ENCODE results near the gene CTIF.

Gene CTIF

GRCh38 chr18:48615566-48616401 is 77.0 kb downstream of the CTIF start:
- Histone ChIP-seq H3K27me3 (ENCODE audit: low read depth, low read length) (no peaks in the 10 kb centered on the region), H3K27ac (ENCODE audit: low read length) (no peak overlapping the region), H3K79me2 (ENCODE audit: low read length) (no peaks in the 10 kb centered on the region), H3K9me3 (ENCODE audit: insufficient read depth, low read length) (no peaks in the 10 kb centered on the region), H2AFZ (ENCODE audit: low read depth, low read length) (no peak overlapping the region), H3K4me1 (ENCODE audit: low read length) (peaks cover 12% of the 10 kb centered on the region), H3K4me3 (ENCODE audit: low read length) (no peak overlapping the region), H3K9ac (ENCODE audit: low read length) (no peak overlapping the region), H3K36me3 (replicated peaks; ENCODE audit: low read depth, low read length) (peaks cover 5% of the 10 kb centered on the region), H3K4me2 (ENCODE audit: low read length) (peak overlapping the region; percentile 42), H4K20me1 (ENCODE audit: insufficient read depth, low read length) (peaks cover 78% of the 10 kb centered on the region)
- no peak for TF ChIP-seq CTCF (IDR thresholded peaks at IDR 0.05; ENCODE audit: low read depth, low read length)

- TF ChIP-seq EZH2phosphoT487 (IDR thresholded peaks at IDR 0.05; ENCODE audit: low read depth) (no peak), CTCF (IDR thresholded peaks at IDR 0.05; ENCODE audit: low read depth, low read length) (no peak)
- Histone ChIP-seq H3K4me1 (ENCODE audit: low read length) (peaks cover 14% of the 10 kb centered on the region), H3K9ac (ENCODE audit: low read length) (no peak overlapping the region), H3K27me3 (ENCODE audit: low read depth, low read length) (no peaks in the 10 kb centered on the region), H3K79me2 (ENCODE audit: low read length) (no peaks in the 10 kb centered on the region), H3K4me2 (ENCODE audit: low read length) (no peak overlapping the region), H3K9me3 (ENCODE audit: insufficient read depth, low read length) (no peaks in the 10 kb centered on the region), H3K36me3 (replicated peaks; ENCODE audit: low read depth, low read length) (peaks cover 5% of the 10 kb centered on the region), H3K4me3 (ENCODE audit: low read length) (no peak overlapping the region), H4K20me1 (ENCODE audit: insufficient read depth, low read length) (peaks cover 69% of the 10 kb centered on the region), H3K27ac (ENCODE audit: low read length) (no peak overlapping the region), H2AFZ (ENCODE audit: low read depth, low read length) (no peak overlapping the region)
Measured at GRCh38 chr18:48616484-48617255, 77.8 kb downstream of the CTIF start.

DNA sequence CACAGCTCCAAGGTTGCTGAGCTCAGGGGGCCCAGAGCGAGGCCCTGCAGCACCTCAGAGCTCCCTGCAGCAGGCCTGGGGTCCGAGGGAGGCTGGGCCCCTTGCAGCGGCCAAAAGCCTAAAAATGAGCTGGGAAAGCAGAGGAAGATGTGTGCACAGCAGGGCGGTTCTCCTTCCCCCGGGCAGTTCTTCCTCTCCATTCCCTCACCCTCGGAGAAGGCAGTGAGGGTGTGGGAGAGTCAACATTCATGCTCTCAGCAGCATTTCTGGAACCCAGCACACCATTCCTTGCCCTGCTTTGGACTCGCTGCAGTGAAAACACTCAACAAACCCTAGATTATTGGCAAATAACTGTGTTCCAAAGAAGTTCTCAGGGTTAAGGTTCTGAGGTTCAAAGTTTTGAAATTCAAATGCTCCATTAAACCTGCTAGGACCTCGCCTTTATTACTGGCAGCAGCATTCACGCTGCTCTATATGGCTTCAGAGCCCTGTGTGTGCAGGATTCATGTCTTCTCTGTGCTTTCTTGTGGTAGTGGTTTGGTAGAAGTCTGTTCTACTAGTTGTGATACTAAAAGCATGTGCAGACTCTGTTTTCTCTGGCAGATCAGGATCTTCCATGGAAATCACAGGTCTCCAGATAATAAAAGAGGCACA is 79.1 kb downstream of the CTIF start:
- Histone ChIP-seq H3K27me3 (ENCODE audit: low read depth, low read length) (no peaks in the 10 kb centered on the region), H3K4me1 (ENCODE audit: low read length) (peaks cover 24% of the 10 kb centered on the region), H2AFZ (ENCODE audit: low read depth, low read length) (no peak overlapping the region), H4K20me1 (ENCODE audit: insufficient read depth, low read length) (peaks cover 56% of the 10 kb centered on the region), H3K36me3 (replicated peaks; ENCODE audit: low read depth, low read length) (peaks cover 5% of the 10 kb centered on the region), H3K9me3 (ENCODE audit: insufficient read depth, low read length) (no peaks in the 10 kb centered on the region), H3K4me3 (ENCODE audit: low read length) (no peak overlapping the region), H3K4me2 (ENCODE audit: low read length) (no peak overlapping the region), H3K9ac (ENCODE audit: low read length) (no peak overlapping the region), H3K79me2 (ENCODE audit: low read length) (no peaks in the 10 kb centered on the region), H3K27ac (ENCODE audit: low read length) (no peak overlapping the region)
- no peak for TF ChIP-seq EZH2phosphoT487 (IDR thresholded peaks at IDR 0.05; ENCODE audit: low read depth)
- TF ChIP-seq CTCF (IDR thresholded peaks at IDR 0.05; ENCODE audit: low read depth, low read length) = no peak

DNA sequence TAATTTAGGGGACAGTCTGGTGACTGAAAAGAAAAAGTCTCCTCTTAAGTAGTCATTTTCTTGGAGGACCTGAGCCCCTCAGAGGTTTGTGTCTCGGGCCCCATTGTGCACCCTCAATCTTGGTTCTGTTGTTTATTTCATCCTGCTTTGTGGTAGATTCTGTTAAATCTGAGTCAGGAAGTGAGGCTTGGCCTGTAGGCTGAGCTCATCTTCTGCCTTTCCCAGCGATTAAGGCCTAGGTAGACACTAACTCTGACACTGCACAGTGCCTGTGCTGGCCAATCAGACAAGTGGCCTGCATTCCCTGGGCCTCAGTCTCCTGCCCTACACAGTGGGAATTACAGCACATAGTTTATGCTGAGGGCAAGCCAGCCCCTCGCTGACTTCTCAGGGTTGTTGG is 80.2 kb downstream of the CTIF start:
- H2AFZ ChIP-seq (ENCODE audit: low read depth, low read length) = no peak overlapping the region
- H3K9ac ChIP-seq (ENCODE audit: low read length) = no peak overlapping the region
- no peak overlapping the region for H3K27ac ChIP-seq (ENCODE audit: low read length)
- no peaks in the 10 kb centered on the region for H3K79me2 ChIP-seq (ENCODE audit: low read length)
- peaks cover 27% of the 10 kb centered on the region for H3K4me1 ChIP-seq (ENCODE audit: low read length)
- H3K4me3 ChIP-seq (ENCODE audit: low read length) = no peak overlapping the region
- no peaks in the 10 kb centered on the region for H3K9me3 ChIP-seq (ENCODE audit: insufficient read depth, low read length)
- H3K4me2 ChIP-seq (ENCODE audit: low read length) = no peak overlapping the region
- peaks cover 5% of the 10 kb centered on the region for H3K36me3 ChIP-seq (replicated peaks; ENCODE audit: low read depth, low read length)
- no peak for TF ChIP-seq EZH2phosphoT487 (IDR thresholded peaks at IDR 0.05; ENCODE audit: low read depth)
- no peak for TF ChIP-seq CTCF (IDR thresholded peaks at IDR 0.05; ENCODE audit: low read depth, low read length)
- H4K20me1 ChIP-seq (ENCODE audit: insufficient read depth, low read length) = peaks cover 47% of the 10 kb centered on the region
- no peaks in the 10 kb centered on the region for H3K27me3 ChIP-seq (ENCODE audit: low read depth, low read length)
